ENCODE measurements around the gene TRIP10.

DNA sequence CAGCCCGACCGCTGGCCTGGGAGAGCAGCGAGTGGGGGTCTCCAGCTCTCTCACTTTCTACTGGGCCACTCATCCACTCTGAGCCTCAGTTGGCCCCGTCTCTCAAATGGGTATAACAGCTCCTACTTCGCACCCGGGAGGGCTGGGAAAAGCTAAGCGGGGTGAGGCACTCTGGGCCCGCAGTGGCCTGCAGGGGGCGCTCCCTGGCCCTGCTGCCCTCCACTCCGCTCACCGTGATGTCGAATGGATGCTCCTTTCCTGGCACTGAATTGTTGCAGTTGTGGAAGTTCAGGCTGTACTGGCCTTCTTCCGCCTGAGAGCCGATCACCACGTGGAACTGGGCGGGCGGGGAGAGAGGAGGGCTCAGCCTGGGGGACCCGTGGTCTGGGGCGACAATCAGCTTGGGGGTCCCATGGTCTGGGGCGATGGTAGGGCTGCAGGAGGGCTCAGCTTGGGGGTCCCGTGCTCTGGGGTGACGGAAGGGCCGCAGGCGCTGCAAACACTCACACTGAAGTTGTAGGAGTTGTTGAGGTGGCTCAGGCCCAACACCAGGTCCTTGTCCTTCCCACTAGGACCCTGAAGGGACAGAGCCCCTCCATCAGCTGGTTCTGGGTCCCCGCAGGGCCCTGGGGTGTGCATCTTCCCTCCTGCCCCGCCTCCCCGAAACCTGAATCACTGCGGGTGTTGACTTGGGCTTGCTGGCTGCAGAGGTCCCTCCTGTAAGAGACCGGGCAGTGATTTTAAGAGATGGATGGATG, 6.0 kb upstream of the TRIP10 start:
- TF ChIP-seq ZFP3 (CRISPR knock-in tag; IDR thresholded peaks at IDR 0.05): no peak
- TF ChIP-seq SNAI2 (CRISPR knock-in tag; IDR thresholded peaks at IDR 0.05): no peak
- no peak for TF ChIP-seq RARB (CRISPR knock-in tag; IDR thresholded peaks at IDR 0.05)
- TF ChIP-seq, protein P1, sequence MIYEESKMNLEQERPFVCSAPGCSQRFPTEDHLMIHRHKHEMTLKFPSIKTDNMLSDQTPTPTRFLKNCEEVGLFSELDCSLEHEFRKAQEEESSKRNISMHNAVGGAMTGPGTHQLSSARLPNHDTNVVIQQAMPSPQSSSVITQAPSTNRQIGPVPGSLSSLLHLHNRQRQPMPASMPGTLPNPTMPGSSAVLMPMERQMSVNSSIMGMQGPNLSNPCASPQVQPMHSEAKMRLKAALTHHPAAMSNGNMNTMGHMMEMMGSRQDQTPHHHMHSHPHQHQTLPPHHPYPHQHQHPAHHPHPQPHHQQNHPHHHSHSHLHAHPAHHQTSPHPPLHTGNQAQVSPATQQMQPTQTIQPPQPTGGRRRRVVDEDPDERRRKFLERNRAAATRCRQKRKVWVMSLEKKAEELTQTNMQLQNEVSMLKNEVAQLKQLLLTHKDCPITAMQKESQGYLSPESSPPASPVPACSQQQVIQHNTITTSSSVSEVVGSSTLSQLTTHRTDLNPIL (CRISPR knock-in tag; IDR thresholded peaks at IDR 0.05; ENCODE audit: low read depth): no peak
- TF ChIP-seq ZC3H10 (CRISPR knock-in tag; IDR thresholded peaks at IDR 0.05): no peak
- TF ChIP-seq ZFP30 (CRISPR knock-in tag; IDR thresholded peaks at IDR 0.05): no peak
- no peak for TF ChIP-seq ARNTL (CRISPR knock-in tag; IDR thresholded peaks at IDR 0.05; ENCODE audit: borderline replicate concordance, low read depth)
- no peak for TF ChIP-seq TCF4 (CRISPR knock-in tag; IDR thresholded peaks at IDR 0.05; ENCODE audit: borderline replicate concordance)
- TF ChIP-seq, protein P2, sequence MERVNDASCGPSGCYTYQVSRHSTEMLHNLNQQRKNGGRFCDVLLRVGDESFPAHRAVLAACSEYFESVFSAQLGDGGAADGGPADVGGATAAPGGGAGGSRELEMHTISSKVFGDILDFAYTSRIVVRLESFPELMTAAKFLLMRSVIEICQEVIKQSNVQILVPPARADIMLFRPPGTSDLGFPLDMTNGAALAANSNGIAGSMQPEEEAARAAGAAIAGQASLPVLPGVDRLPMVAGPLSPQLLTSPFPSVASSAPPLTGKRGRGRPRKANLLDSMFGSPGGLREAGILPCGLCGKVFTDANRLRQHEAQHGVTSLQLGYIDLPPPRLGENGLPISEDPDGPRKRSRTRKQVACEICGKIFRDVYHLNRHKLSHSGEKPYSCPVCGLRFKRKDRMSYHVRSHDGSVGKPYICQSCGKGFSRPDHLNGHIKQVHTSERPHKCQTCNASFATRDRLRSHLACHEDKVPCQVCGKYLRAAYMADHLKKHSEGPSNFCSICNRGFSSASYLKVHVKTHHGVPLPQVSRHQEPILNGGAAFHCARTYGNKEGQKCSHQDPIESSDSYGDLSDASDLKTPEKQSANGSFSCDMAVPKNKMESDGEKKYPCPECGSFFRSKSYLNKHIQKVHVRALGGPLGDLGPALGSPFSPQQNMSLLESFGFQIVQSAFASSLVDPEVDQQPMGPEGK (CRISPR knock-in tag; IDR thresholded peaks at IDR 0.05; ENCODE audit: borderline replicate concordance): no peak
- TF ChIP-seq ZNF8 (CRISPR knock-in tag; IDR thresholded peaks at IDR 0.05): no peak
- TF ChIP-seq ZNF70 (CRISPR knock-in tag; IDR thresholded peaks at IDR 0.05): no peak
- no peak for TF ChIP-seq OSR1 (CRISPR knock-in tag; IDR thresholded peaks at IDR 0.05)
